HuH-7 (cell line): ENCODE data around the gene EXTL1.

Experiments used
- DNase-seq: peaks from one replicate; pipeline ENCODE4 v3.0.0; 2011; ENCODE audit warnings: low spot score

The EXTL1 gene

DNA sequence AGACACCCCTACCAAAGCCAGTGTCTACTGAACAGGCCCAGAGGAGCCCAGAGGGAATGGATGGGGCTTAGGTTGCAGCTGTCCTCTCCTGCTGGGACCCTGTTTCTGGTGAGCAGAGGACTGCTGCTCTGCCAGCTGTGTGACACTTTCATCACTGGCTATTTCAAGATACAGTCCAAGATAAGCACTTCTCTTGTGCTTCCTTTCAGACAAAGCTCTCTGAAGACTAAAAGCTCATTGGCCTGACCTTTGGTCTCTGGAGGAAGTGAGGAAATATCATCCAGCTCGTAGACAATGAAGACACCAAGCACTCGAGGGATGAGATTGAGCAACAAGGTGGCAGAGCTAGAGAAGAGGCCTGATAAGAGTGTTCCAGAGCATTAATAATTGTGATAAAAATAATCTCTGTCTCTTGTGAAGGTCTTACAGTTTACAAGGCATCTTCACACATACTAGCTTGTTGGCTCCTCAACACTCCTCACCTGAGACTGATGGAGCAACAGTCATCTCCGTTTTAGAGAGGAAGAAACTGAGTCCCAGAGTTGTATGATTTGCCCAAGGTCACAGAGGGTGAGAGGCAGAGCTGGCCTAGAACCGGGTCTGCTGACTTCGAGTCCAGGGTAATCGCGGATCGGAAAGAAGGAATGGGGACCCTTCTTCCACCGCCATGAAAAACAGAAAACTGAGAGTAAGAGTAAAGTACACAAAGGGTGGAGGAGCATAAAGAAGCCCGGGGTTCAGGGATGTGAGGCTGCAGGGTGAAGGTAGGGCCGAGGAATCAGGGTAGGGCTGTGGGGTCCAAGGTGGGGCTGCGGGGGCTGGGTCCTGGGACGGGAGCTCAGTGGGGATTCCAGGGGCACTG, 24.4 kb upstream of the EXTL1 start:
- peak; percentile 42 for DNase-seq

DNA sequence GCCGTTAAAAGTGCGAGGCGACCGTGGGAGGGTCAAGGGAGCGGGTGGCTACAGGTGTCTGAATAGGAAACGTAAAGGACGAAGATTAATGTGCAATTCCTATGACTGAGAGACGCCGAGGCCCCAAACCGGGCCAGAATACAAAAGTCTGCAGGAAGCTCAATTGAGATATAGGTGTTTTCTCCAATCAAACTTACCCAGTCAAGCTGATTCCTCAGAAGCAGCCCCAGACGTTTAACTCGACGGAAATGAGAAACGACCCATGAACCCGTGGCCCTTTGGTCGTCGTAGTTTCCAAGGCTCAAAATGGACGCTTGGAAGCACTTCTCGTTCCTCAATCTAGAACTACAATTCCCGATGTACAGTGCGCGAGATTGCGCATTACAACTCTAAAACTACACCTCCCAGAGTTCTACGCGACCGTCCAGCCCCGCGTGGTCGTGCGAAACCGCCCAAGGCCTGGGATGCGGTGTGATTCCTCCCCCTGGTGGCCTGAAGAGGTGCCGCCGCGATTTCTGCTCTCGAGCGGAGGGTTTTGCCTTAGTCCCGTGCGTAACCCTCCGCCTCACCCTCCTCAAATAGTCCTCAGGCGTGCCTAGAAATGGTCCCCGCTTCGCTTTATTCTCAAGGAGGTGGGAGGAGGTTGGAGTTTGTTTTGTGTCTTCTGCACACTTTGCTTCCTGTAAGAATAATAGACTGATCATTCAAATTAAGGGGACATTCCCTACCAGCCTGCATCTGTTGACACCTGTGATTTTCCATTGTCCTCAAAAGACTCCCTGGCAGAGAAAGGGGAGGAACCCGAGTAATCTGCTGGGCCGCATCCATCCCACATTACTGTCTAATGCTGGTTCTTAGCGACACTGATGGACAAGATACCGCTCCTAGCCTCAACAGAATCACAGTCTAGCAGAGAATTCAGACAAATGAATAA, 23.5 kb upstream of the EXTL1 start, which contains the start of gene PAFAH2:
Gene PAFAH2 (minus strand): TSS at position 236 of the 934 bp plus-strand sequence. CDS start 7,247 bp downstream, outside the sequence.
- peak; percentile 79 for DNase-seq

DNA sequence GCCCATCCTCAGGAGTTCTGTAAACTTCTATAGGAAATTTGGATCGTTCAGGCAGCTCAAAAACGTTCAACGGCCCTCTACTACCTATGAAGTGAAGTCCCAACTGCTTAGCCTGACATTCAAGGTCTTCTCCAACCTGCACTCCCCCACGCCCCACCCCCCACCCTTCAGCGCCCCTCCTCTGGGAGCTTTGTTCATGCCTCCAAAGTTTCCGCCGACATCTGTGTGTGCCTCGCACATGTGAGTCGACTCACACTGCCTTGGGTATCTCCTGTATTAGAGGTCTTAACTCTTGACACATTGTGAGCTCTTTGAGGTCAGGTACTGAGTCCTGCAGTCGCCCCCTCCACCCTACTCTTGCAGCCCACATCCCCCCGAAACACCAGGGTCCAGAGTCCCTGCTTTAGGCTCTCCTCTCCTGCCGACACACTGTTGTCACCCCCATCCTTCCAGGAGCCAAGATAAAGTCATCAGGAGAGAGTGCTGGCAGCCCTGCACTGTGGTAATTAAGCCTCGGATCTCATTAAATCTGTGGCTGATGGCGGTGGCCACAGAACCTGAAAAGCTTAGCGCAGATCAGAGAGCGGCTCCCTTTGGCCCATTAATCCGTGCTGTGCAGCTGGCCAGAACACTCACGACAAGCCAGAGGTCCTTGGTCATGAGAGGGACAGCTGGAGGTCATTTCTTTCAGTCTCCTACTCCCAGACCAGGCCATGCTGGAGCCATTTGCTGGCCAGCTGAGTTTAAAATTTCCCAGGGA, 22.4 kb upstream of the EXTL1 start:
- DNase-seq: no peak

DNA sequence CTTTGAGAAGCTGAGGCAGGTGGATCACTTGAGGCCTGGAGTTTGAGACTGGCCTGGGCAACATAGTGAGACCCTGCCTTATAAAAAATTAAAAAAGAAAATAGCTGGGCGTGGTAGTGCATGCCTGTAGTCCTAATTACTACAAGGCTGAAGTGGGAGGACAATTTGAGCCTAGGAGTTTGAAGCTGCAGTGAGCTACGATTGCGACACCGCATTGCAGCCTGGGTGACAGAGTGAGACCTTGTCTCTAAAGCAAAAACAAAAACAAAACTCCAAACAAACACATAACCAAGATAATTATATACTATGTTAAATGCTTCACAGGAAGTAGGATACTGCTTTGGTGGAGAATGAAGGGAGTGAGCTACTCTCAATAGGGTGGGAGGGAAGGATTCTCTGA, 18.3 kb upstream of the EXTL1 start:
- DNase-seq: no peak

DNA sequence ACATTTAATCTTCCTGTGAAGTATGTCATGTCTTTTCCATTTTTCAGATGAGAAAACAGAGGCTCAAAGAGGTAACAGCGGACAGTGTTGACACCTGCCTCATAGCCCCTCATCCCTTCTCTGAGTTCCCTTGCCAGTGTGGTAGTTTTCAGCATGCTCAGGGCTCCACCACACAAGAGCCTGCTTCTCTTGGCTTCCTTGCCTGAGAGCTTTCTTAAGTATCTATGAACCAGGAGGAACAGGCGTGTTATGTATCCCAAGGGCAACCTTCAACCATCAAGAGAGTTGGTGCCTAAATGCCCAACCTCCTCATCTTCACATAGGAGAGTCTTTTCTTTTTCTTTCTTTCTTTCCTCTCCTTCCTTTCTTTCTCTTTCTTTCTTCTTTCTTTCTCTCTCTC, 17.8 kb upstream of the EXTL1 start:
- DNase-seq: no peak

DNA sequence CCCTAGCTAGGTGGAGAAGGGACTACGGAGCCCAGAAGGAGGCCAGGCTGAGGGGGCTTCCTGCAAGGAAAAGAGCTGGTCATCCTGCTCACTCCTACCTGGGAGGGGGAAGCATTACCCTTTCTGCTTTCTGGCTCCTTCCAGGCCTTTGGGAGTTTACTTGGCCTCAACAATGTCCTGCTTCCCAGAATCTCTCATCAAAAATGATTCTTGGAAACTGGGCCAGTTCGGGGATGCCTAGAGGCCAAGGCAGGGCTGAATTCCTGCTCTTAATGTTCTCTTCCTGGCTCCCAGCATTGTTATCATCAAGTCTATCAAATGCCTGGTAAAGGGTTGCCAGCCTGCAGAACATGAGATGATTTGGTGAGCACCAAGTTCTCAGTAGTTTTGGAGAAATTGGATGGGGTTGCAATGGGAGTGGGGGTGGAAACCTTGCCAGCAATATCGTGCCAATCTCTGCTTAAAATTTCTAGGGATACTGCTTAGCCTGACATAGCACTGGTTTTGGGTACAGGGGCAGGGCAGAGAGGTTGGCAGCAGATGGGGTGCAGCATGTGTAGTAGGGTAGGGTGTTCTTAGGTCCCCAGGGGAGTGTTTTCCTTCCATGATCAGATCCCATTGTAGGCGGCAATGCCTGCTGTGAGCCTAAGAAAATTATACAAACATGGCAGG, 16.0 kb upstream of the EXTL1 start:
- DNase-seq: no peak

DNA sequence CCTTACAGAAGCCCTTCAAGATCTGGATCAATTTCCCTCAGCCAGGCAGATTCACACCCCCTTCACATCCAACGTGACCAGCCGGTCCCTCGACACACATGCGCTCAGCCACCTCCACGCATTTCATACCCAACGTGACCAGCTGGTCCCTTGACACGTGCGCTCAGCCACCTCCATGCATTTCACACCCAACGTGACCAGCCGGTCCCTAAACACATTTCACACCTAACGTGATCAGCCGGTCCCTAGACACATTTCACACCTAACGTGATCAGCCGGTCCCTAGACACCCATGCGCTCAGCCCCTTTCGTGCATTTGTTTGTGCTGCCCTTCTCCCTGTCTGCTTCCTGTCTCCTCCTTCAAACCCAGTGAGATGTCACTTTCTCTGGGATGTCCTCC, 14.9 kb upstream of the EXTL1 start:
- no peak for DNase-seq

DNA sequence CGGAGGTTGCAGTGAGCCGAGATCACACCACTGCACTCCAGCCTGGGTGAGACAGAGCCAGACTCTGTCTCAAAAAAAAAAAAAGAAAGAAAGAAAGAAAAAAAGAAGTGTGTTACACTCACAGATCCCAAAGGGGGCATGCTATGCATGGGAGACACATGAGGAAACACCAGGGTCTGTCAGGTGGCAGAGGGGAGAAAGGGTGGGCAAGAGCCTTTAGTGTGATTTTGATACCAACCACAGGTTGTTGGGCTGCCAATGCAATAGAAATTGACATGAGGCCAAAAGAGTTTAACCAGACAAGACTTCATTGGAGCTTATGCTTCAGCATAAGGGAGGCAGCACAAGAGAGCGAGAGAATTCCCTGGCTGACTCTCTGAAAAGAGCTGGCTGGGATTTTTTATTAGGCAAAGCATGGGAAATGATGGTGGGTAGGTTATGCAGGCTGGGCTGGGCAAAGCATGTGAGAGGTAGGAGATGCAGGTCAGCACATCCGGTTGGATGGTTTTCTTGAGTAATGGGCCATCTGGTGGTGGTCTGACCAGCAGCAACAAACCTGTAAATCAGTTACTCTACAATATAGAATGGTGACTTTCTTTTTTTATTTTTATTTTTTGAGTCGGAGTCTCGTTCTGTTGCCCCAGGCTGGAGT, 11.7 kb upstream of the EXTL1 start:
- DNase-seq: no peak

DNA sequence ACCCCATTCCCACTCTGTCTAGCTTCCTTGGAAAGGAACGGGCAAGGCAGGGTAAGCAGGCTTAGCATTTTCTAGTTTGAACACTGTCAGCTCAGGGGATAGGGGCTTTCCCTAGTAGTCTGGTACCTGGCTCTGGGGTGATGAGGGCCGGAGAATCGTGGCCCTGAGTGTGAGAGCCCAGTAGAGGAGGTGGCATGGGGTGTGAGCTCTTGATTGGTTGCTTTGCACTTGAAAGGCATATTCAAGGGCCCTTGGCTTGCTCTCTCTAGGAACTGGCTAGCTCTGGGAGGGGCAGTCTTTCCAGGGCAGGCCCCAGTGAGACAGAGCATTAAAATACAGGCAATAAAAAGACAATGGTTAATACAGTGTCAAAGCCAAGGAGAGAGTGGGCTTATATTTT, 10.8 kb upstream of the EXTL1 start:
- no peak for DNase-seq

DNA sequence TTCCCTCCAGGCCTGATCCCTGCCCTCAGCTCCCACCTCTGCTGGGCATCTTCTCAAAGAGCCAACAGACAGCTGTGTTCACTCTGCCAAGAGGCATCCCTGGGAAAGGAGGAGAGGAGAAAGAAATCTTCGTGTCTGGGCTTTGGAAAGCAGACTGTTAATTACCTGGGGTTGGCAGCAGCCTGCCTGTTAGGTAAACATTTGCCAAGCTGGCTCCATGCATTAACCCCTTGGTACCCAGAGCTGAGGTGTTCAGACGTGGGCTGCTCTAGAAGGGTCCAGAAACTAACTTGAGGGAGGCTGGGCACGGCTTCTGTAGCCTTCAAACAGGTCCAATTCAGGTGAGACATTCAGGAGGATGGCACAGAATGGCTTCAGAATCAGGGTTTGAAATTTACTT, 8.7 kb upstream of the EXTL1 start:
- no peak for DNase-seq

DNA sequence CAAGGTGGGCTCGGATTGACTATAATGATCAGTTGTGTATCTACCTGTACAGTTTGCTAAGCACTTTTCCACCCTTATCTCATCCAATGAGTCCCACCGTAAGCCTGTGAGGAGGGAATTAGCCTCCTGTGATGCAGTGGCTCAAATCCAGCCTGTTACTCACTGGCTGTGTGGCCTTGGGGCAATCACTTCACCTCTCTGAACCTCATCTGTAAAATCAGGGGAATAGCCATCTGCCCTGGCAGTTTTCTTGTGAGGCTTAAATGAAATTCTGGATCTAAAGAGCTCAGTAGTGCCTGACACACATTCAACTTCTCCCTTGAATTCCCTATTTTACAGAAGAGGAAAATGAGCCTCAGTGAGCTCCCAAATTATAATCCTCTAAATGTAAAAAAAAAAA, 7.4 kb upstream of the EXTL1 start:
- no peak for DNase-seq

DNA sequence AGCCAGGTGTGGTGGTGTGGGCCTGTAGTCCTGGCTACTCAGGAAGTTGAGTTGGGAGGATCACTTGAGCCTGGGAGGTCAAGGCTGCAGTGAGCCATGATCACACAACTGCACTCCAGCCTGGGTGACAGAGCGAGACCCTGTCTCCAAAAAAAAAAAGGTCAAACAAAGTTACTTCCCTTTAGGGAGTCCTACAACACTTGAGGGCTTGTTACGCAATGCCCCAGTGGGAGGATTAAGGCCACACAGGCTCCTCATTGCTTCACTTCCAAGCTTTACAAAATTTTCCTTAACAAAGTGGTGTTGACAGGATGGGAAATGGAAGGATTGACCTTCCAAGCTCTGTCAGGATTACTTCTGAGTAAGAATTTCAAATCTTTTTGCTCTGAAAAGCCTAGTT, 6.2 kb upstream of the EXTL1 start:
- no peak for DNase-seq

DNA sequence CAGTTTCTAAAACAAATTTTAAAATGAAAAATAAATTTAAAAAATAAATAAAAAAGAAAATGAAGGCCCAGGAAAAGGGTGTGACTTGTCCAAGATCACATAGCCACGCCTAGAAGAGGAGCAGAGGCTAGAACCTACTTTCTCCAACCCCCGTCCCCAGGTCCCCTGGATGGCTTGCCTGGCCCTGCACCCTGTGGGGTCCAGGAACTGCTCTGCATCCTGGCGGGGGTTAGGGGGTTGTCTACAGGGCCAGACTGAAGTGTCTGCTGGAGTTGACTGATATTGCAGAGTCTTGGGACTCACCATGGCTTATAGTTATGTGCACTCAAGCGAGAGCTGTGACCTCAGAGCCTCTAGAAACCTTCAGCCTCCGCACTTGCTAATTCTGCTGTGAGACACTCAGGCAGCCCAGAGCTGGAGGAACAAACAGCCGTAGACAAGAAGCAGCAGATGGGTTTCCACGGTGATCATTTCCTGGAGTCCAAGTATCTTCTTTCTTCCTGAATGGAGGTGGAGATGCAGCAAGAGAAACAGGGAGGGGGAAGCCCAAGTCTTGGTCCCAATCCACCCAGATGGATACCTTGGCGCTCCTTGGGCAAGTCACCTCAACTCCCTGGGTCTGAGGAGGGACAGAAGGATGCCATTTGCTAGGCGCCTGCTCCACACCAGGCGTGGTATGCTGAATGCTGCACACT, 5.2 kb upstream of the EXTL1 start:
- no peak for DNase-seq

DNA sequence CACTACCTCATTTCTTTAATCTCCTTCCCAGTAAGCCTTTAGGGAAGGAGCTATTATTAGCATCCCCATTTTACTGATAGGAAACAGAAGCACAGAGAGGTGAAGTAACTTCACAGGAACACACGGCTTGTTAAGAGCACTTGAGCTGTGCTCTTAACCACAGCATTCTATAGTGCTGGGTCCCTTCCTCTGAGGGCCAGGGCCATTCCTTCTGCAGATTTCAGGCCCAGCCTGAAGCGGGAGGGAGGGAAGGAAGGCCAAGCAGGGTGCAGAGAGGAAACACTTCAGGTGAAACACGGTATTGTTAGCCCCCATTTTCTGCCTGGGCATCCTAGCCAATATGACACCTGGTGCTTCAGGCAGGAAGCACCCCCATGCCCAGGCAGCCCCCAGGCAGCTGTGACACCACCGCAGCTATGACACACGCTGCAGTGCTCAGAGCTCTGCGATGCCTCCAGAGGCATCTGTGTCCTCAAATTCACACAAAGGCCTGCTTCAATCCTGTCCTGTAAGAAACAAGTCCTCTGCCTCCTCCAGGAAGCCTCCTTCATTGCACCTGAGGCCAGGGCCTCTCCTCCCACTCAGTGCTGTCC, 4.5 kb upstream of the EXTL1 start:
- no peak for DNase-seq

DNA sequence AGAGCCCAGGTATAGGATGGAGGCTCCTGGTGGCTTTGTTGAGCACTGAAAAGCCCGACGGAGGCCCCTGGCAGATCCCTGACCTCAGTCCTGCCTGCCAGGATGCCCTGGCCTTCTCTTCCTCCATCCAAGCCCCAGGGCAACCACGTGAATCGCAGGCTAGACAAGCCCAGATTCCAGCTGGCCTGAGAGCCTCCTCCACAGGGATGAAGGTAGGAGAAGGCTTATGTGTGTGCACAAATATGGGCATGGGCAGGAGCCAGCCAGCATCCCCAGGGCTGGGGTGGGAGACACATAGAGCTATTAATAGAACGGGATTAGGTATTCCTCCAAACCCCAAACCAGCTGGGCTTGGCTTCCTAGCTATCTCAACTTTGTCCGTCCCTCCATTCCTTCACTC, 4.0 kb upstream of the EXTL1 start:
- DNase-seq: no peak

DNA sequence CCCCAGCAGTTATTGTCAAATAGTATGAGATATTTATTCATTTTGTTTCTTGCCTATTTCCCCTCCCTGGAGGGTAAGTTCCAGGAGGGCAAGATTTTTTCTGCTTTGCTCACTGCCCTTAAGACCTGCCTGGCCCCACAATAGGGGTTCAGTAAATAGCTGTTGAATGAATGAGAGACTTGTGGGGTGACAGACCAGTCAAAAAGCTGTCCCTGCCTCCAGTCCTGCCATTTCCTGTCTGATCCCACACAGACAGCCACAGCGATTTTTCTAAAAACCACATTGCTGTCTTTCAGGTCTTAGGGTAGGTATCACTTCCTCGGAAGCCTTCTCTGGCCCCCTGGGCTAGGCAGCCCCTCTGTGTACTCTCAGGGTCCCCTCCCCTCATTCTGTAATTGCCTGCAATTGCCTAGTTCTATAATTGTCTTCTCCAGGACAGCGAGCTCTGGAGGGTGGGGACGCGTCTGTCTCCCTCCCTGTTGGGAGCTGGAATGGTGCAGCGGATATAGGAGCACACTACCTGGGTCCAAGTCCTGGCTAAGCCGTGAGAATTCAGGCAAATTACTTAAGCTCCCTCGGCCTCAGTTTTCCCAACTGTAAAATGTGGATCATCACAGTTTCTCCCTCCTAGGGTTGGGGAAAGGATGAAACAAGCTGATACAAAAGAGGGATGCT, 1.8 kb upstream of the EXTL1 start:
- DNase-seq: no peak

DNA sequence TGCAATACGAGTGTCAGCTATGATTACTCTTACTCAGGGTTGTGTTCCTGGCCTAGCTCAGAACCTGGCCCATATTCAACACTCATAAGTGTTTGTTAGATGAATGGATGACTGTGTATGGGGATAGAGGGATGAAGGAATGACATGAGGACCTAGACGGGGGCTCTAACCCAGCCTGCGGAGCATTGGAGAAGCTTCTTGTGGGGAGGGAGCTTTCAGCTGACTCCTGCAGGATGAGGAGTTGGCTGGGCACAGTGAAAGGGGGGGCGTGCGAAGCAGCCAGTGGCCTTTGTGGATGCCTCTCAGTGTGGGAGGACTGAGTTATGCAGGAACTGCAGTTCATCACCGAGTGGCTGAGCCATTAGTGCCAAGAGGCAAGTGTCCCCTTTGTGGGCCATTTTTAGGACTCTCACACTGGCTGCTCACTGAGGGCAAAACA, 1.2 kb upstream of the EXTL1 start:
- no peak for DNase-seq

DNA sequence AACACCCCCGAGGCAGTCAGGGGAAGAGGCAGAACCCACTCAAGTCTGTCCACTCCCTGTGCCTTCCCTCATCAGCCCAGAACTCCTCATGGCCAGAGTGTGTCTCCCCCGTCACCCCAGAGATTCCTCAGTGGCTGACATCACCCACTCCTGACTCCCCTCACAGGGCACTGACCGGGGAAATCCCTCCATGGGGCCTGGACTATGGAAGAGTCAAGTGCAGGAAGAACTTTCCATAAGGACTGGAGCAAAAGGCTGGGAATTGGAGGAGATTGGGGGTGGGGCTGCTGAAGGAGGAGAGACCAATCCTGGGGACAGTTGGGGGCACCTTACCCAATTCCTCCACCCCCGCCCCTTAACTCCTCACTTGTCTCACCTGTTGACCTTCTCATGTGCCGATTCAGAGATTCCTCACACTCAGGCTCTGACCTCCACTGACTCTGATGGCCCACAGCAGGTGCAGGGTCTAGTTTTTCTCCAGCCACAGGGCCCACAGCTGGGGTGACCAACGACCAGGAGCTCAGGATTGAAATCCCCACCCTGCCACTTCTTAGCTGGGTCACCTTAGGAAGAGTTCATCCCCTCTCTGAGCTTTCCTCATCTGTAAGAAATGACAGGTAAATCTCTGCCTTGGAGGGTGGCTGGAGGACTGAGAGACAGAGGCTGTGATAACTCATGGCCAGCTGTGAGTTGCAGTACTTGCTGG, 481 bp upstream of the EXTL1 start:
- DNase-seq: no peak

DNA sequence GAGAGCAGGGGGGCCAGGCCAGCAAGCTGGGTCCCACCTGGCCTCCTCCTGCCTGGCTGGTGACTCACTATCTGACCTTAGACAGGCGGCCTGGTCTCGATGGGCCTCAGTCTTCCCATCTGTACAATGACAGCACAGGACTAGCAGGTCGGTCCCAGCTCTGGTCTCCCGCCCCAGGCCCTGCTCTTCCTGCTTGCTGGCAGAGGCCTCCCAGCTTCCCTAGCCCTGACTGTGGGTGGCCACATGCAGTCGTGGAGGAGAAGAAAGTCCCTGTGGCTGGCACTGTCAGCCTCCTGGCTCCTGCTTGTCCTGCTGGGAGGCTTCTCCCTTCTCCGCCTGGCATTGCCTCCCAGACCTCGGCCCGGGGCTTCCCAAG, 817 bp downstream of the EXTL1 start:
- DNase-seq: no peak
